Activated T-helper 2 cell treated with anti-CD3 and anti-CD28 coated beads, Interferon-gamma antibody, Interleukin-2, Interleukin-4, amounts not matched to agents 10 μg/mL and 5 μg/mL and 100 μg/mL, durations not matched to agents 14 hours and 24 hours and 36 hours (primary cell): Measurements from ENCODE around the gene TRAPPC1. TPM values are rescaled to one million over a fixed set of nuclear protein-coding genes. Genes with fewer than 3 reads are reported as not detected.

Experiments
- DNase-seq: peaks from one replicate; pipeline ENCODE4 v3.0.0; 2021; ENCODE audit warnings: low spot score
- H3K27ac Mint-ChIP-seq: one replicate; pipeline ENCODE4 v1.8.0; 2021; ENCODE audit warnings: mixed read lengths
- H3K27me3 Mint-ChIP-seq: one replicate; pipeline ENCODE4 v1.8.0; 2021; ENCODE audit warnings: low read depth, mixed read lengths
- H3K36me3 Mint-ChIP-seq: one replicate; pipeline ENCODE4 v1.8.0; 2021; ENCODE audit warnings: low read depth, mixed read lengths
- H3K4me1 Mint-ChIP-seq: one replicate; pipeline ENCODE4 v1.8.0; 2021; ENCODE audit warnings: low read depth, mixed read lengths
- H3K4me3 Mint-ChIP-seq: one replicate; pipeline ENCODE4 v1.8.0; 2021; ENCODE audit warnings: low read depth, mild to moderate bottlenecking, moderate library complexity, mixed read lengths
- H3K9me3 Mint-ChIP-seq: one replicate; pipeline ENCODE4 v1.8.0; 2021; ENCODE audit warnings: mixed read lengths
- intact Hi-C: fragments of 100-400 bp; cut with micrococcal nuclease; formaldehyde crosslinking; loops from one replicate; pipeline ENCODE4 v1.15.1; 2023
- total RNA-seq: library from RNA; stranded (reverse); gene quantifications from 2 replicates; pipeline ENCODE4 v1.2.3, GENCODE V29; 2022

Gene TRAPPC1
- total RNA-seq = 156 and 190 TPM in 2 replicates

GRCh38 chr17:7931709-7932482 lies at the start of gene TRAPPC1, which contains the start of gene CNTROB:
TSS of gene TRAPPC1 (minus strand) at chr17:7931946. CDS start at chr17:7931829, 117 bp downstream.
TSS of gene CNTROB (plus strand) at chr17:7932206. CDS start at chr17:7933080, 874 bp downstream.
- intact Hi-C loops = loop anchor here (1.0 to 5.0 kb wide), 7 partner anchors 10 to 90 kb away; partner anchors contain the start of gene NAA38
- peak; percentile 100 for DNase-seq
- Mint-ChIP-seq H3K9me3 (no peaks in the 10 kb centered on the region), H3K27me3 (no peaks in the 10 kb centered on the region), H3K36me3 (peaks cover 32% of the 10 kb centered on the region), H3K27ac (peak within 1 kb of the TSS; percentile 99), H3K4me1 (peaks cover 41% of the 10 kb centered on the region), H3K4me3 (peak within 1 kb of the TSS; percentile 97)

- Mint-ChIP-seq H3K27me3 (peaks cover 5% of the 10 kb centered on the region), H3K36me3 (peaks cover 10% of the 10 kb centered on the region), H3K4me1 (peaks cover 8% of the 10 kb centered on the region), H3K4me3 (no peak overlapping the region), H3K27ac (no peak overlapping the region), H3K9me3 (peaks cover 27% of the 10 kb centered on the region)
- DNase-seq = no peak
- intact Hi-C loops = no loop called here
These were observed 46.1 kb upstream of the TRAPPC1 start for GRCh38 chr17:7977805-7978204.

- Mint-ChIP-seq H3K36me3 (peaks cover 10% of the 10 kb centered on the region), H3K27me3 (peaks cover 5% of the 10 kb centered on the region), H3K4me3 (no peak overlapping the region), H3K9me3 (peaks cover 27% of the 10 kb centered on the region), H3K27ac (no peak overlapping the region), H3K4me1 (peaks cover 4% of the 10 kb centered on the region)
- DNase-seq = no peak
- intact Hi-C loops = no loop called here
These were observed 45.3 kb upstream of the TRAPPC1 start for GRCh38 chr17:7977039-7977438.

GRCh38 chr17:7974638-7975131 lies 42.9 kb upstream of the TRAPPC1 start:
- peaks cover 27% of the 10 kb centered on the region for H3K9me3 Mint-ChIP-seq
- intact Hi-C loops = no loop called here
- H3K4me3 Mint-ChIP-seq = no peak overlapping the region
- peaks cover 6% of the 10 kb centered on the region for H3K27me3 Mint-ChIP-seq
- H3K4me1 Mint-ChIP-seq = no peaks in the 10 kb centered on the region
- DNase-seq = no peak
- H3K27ac Mint-ChIP-seq = no peak overlapping the region
- H3K36me3 Mint-ChIP-seq = peaks cover 10% of the 10 kb centered on the region

- no peak for DNase-seq
- intact Hi-C loops = no loop called here
- H3K4me1 Mint-ChIP-seq = no peaks in the 10 kb centered on the region
- H3K27ac Mint-ChIP-seq = no peak overlapping the region
- peaks cover 22% of the 10 kb centered on the region for H3K9me3 Mint-ChIP-seq
- no peak overlapping the region for H3K4me3 Mint-ChIP-seq
- H3K27me3 Mint-ChIP-seq = peaks cover 6% of the 10 kb centered on the region
- peaks cover 10% of the 10 kb centered on the region for H3K36me3 Mint-ChIP-seq
These were observed 40.5 kb upstream of the TRAPPC1 start for GRCh38 chr17:7972131-7972785.

GRCh38 chr17:7971651-7972050 lies 39.9 kb upstream of the TRAPPC1 start:
- no peak for DNase-seq
- Mint-ChIP-seq H3K27me3 (peaks cover 7% of the 10 kb centered on the region), H3K27ac (no peak overlapping the region), H3K4me1 (no peaks in the 10 kb centered on the region), H3K9me3 (peaks cover 15% of the 10 kb centered on the region), H3K36me3 (peaks cover 10% of the 10 kb centered on the region), H3K4me3 (no peak overlapping the region)
- intact Hi-C loops = no loop called here

- H3K36me3 Mint-ChIP-seq = peaks cover 2% of the 10 kb centered on the region
- no peak overlapping the region for H3K4me3 Mint-ChIP-seq
- peaks cover 4% of the 10 kb centered on the region for H3K9me3 Mint-ChIP-seq
- peaks cover 7% of the 10 kb centered on the region for H3K27me3 Mint-ChIP-seq
- DNase-seq = no peak
- intact Hi-C loops = no loop called here
- no peak overlapping the region for H3K27ac Mint-ChIP-seq
- H3K4me1 Mint-ChIP-seq = no peaks in the 10 kb centered on the region
These were observed 37.7 kb upstream of the TRAPPC1 start for GRCh38 chr17:7969433-7969832.

- Mint-ChIP-seq H3K27ac (no peak overlapping the region), H3K4me1 (no peaks in the 10 kb centered on the region), H3K27me3 (peaks cover 7% of the 10 kb centered on the region), H3K36me3 (no peaks in the 10 kb centered on the region), H3K9me3 (no peaks in the 10 kb centered on the region), H3K4me3 (no peak overlapping the region)
- DNase-seq = no peak
- intact Hi-C loops = no loop called here
These were observed 36.0 kb upstream of the TRAPPC1 start for GRCh38 chr17:7967751-7968150.

- Mint-ChIP-seq H3K27ac (no peak overlapping the region), H3K9me3 (no peaks in the 10 kb centered on the region), H3K4me3 (no peak overlapping the region), H3K27me3 (peaks cover 12% of the 10 kb centered on the region), H3K36me3 (no peaks in the 10 kb centered on the region), H3K4me1 (no peaks in the 10 kb centered on the region)
- intact Hi-C loops = no loop called here
- no peak for DNase-seq
These were observed 29.7 kb upstream of the TRAPPC1 start for GRCh38 chr17:7961421-7961820.

GRCh38 chr17:7959503-7960253 lies 27.9 kb upstream of the TRAPPC1 start:
- peaks cover 12% of the 10 kb centered on the region for H3K27me3 Mint-ChIP-seq
- no peaks in the 10 kb centered on the region for H3K4me1 Mint-ChIP-seq
- DNase-seq = no peak
- no peak overlapping the region for H3K4me3 Mint-ChIP-seq
- no peaks in the 10 kb centered on the region for H3K9me3 Mint-ChIP-seq
- intact Hi-C loops = no loop called here
- H3K36me3 Mint-ChIP-seq = no peaks in the 10 kb centered on the region
- H3K27ac Mint-ChIP-seq = no peak overlapping the region

- peaks cover 11% of the 10 kb centered on the region for H3K4me1 Mint-ChIP-seq
- H3K27ac Mint-ChIP-seq = no peak overlapping the region
- intact Hi-C loops = no loop called here
- no peak overlapping the region for H3K4me3 Mint-ChIP-seq
- H3K27me3 Mint-ChIP-seq = peaks cover 8% of the 10 kb centered on the region
- DNase-seq = no peak
- no peaks in the 10 kb centered on the region for H3K9me3 Mint-ChIP-seq
- no peaks in the 10 kb centered on the region for H3K36me3 Mint-ChIP-seq
These were observed 24.7 kb upstream of the TRAPPC1 start for GRCh38 chr17:7956228-7956965.
